Small intestine (tissue), 16 donors: ENCODE data around the gene CLDN22. TPM values are rescaled to one million over a fixed set of nuclear protein-coding genes. Genes with fewer than 3 reads are reported as not detected.

Source experiments
- DNase-seq, 2 donors: peaks; one replicate each; pipeline versions ENCODE4 v3.0.0 to v3.0.0-alpha.2; 2013
- FAIRE-seq: peaks from 2 replicates; lab custom pipeline; 2012; peaks lifted over from hg19 to GRCh38; lab: Jason Lieb, UNC
- H3K27ac ChIP-seq, 3 donors: one replicate each; pipeline ENCODE4 v1.5.1; 2013; ENCODE audit warnings: low read length in 2 of 3, mild to moderate bottlenecking in 2 of 3, control low read depth in 1 of 3, inconsistent platforms in 1 of 3, low read depth in 1 of 3, moderate library complexity in 1 of 3
- H3K27me3 ChIP-seq, 3 donors: one replicate each; pipeline ENCODE4 v1.6.1; 2013; ENCODE audit warnings: low read length in 3 of 3, inconsistent platforms in 1 of 3; ENCODE audit not compliant: control insufficient read depth in 3 of 3, insufficient read depth in 3 of 3
- H3K36me3 ChIP-seq, 3 donors: one replicate each; pipeline ENCODE4 v1.6.1; 2013; ENCODE audit warnings: low read length in 3 of 3, inconsistent platforms in 1 of 3, low read depth in 1 of 3, mild to moderate bottlenecking in 1 of 3, moderate library complexity in 1 of 3; ENCODE audit not compliant: control insufficient read depth in 3 of 3, insufficient read depth in 2 of 3
- H3K4me1 ChIP-seq, 3 donors: one replicate each; pipeline ENCODE4 v1.6.1; 2013; ENCODE audit warnings: low read length in 2 of 3, inconsistent platforms in 1 of 3, low read depth in 1 of 3, mild to moderate bottlenecking in 1 of 3, moderate library complexity in 1 of 3; ENCODE audit not compliant: control insufficient read depth in 3 of 3, insufficient read depth in 2 of 3
- H3K4me3 ChIP-seq, 3 donors: one replicate each; pipeline ENCODE4 v1.5.1; 2013; ENCODE audit warnings: low read length in 3 of 3, control low read depth in 1 of 3, inconsistent platforms in 1 of 3, low read depth in 1 of 3, mild to moderate bottlenecking in 1 of 3, moderate library complexity in 1 of 3
- H3K9me3 ChIP-seq, 2 donors: one replicate each; pipeline ENCODE4 v1.6.1; 2013; ENCODE audit warnings: low read depth in 1 of 2, low read length in 1 of 2; ENCODE audit not compliant: control insufficient read depth in 2 of 2, insufficient read depth in 1 of 2
- WGBS, 3 donors: extraction: QIAGEN DNeasy Blood & Tissue Kit; methylation state at CpG; one replicate each; pipeline ENCODE4 v1.1.7; 2013; 5-methylcytosine and 5-hydroxymethylcytosine counted together
- long read RNA-seq, 10 donors: transcript quantifications; one replicate each; lab custom pipeline, GENCODE V29; 2026
- polyA plus RNA-seq, 4 donors: library from polyadenylated mRNA; stranded (reverse) in 3 of 4; unstranded in 1 of 4; fragments of 200-250 nt in 3 of 4; fragments of 120-200 nt in 1 of 4; gene quantifications; one replicate each; pipeline versions ENCODE4 v1.2.1 to v1.2.3, GENCODE V29; 2013
- donor health status: healthy with polysubstance abuse.
- donor health status: control.
- donor health status: control.
- donor health status: Bipolar disorder and iron deficiency.
- donor health status: healthy.

Gene CLDN22
- under 1 TPM in 2 of 4 donors, not detected in 2; 0.03 to 0.06 TPM for polyA plus RNA-seq
- long read RNA-seq, donor 1, transcript CLDN22-201 (1 exons, 2,581 nt) = major isoform, 18 of 18 reads
- long read RNA-seq, donor 1, partial matches to known transcripts = 0 of 18 reads
- long read RNA-seq, donor 1, other reads (novel, unspliced or antisense) = 0 of 18 reads
- long read RNA-seq, donor 2, transcript CLDN22-201 (1 exons, 2,581 nt) = major isoform, 12 of 12 reads
- long read RNA-seq, donor 2, partial matches to known transcripts = 0 of 12 reads
- long read RNA-seq, donor 2, other reads (novel, unspliced or antisense) = 0 of 12 reads
- long read RNA-seq, donor 3, transcript CLDN22-201 (1 exons, 2,581 nt) = major isoform, 31 of 31 reads
- long read RNA-seq, donor 3, partial matches to known transcripts = 0 of 31 reads
- long read RNA-seq, donor 3, other reads (novel, unspliced or antisense) = 0 of 31 reads
- long read RNA-seq, donor 4, partial matches to known transcripts = 0 of 1 reads
- long read RNA-seq, donor 4, other reads (novel, unspliced or antisense) = 0 of 1 reads
- long read RNA-seq, donor 5, transcript CLDN22-201 (1 exons, 2,581 nt) = major isoform, 19 of 19 reads
- long read RNA-seq, donor 5, partial matches to known transcripts = 0 of 19 reads
- long read RNA-seq, donor 5, other reads (novel, unspliced or antisense) = 0 of 19 reads
- long read RNA-seq, donor 6, transcript CLDN22-201 (1 exons, 2,581 nt) = major isoform, 19 of 19 reads
- long read RNA-seq, donor 6, partial matches to known transcripts = 0 of 19 reads
- long read RNA-seq, donor 6, other reads (novel, unspliced or antisense) = 0 of 19 reads
- long read RNA-seq, donor 7, transcript CLDN22-201 (1 exons, 2,581 nt) = major isoform, 112 of 112 reads
- long read RNA-seq, donor 7, partial matches to known transcripts = 0 of 112 reads
- long read RNA-seq, donor 7, other reads (novel, unspliced or antisense) = 0 of 112 reads
- long read RNA-seq, donor 8, partial matches to known transcripts = 0 of 2 reads
- long read RNA-seq, donor 8, other reads (novel, unspliced or antisense) = 0 of 2 reads
- long read RNA-seq, donor 9, transcript CLDN22-201 (1 exons, 2,581 nt) = major isoform, 6 of 6 reads
- long read RNA-seq, donor 9, partial matches to known transcripts = 0 of 6 reads
- long read RNA-seq, donor 9, other reads (novel, unspliced or antisense) = 0 of 6 reads
- long read RNA-seq, donor 10, transcript CLDN22-201 (1 exons, 2,581 nt) = major isoform, 24 of 24 reads
- long read RNA-seq, donor 10, partial matches to known transcripts = 0 of 24 reads
- long read RNA-seq, donor 10, other reads (novel, unspliced or antisense) = 0 of 24 reads

DNA sequence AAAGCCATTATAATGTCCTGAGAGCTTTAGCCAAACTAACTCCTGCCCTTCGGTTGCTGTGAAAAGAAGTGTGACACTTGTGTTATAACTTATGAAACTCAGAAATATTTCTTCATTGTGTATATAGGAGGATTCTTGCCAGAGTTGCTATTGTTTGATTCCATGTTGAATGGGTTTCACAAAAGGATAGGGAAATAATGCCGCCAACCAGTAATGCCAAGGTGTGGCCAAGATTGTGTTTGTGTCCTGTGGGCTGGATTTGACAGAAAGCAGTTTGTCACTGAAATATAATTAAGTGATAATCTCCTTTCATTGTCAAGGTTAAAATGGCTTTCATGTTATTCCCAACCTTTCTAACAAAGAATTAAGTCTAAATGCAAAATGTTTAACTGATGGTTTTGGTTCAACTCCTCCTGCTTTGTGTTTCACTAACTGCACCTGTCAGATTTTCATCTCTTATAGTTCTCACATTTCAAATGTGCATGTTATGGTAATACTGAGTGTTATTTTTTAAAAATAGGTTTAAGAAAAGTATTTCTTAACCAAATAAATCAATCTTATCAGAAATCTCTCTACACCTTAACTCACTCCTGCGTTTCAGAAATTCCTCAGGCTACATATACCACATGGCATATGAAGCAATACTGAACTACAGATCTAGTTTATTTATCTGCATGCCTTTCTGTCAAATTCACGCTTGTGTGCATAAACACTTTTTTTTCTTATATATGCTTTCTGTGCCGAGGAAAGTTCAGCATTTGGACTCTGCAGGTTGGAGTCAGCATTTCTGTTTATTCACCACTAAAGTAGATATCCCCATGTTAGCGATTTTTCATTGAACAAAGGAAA is at the start of gene CLDN22:
CLDN22 (minus strand) TSS at position 66 of the 849 bp plus-strand sequence; CDS start at position 8, 58 bp downstream.
- 69 to 79% (median 77%) methylated on average over 6 of the region's 6 CpGs for WGBS, 3 donors
- Histone ChIP-seq H3K4me3 (no peak within 1 kb of the TSS), H3K9me3 (no peaks in the 10 kb centered on the region), H3K4me1 (peaks cover 0 to 4% (median 0%) of the 10 kb centered on the region in 3 donors), H3K36me3 (peaks cover 0 to 10% (median 0%) of the 10 kb centered on the region in 3 donors), H3K27me3 (no peaks in the 10 kb centered on the region), H3K27ac (no peak within 1 kb of the TSS)
- FAIRE-seq = no peak
- peak in 1 of 2 donors; percentile 26 for DNase-seq

DNA sequence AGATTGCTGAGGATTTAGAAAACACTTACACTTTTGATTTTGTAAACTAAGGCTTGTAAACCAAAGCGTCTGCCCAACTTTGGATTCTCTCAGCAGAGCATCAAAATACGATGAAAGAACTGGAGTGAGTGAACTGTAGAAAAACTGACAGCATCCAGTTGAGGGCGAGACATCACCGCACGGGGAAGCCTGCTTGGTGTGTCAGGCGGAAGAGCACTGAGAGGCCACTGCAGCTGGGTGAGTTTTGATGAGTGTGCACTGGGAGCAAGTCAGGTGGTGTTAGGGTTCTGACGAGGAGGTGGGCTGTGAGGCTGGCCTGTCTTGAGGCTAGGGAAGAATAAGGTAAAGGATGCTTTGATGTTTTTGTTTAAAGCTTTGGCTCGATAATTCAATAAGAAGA is 49.0 kb upstream of the CLDN22 start:
- H3K4me1 ChIP-seq = peaks cover 0 to 10% (median 0%) of the 10 kb centered on the region in 3 donors
- FAIRE-seq (no peak), DNase-seq (no peak)
- no peak overlapping the region for H3K27ac ChIP-seq
- WGBS, 3 donors = 76 to 82% (median 80%) methylated on average over 8 of the region's 8 CpGs
- no peaks in the 10 kb centered on the region for H3K36me3 ChIP-seq
- peaks cover 0 to 4% of the 10 kb centered on the region in 2 donors for H3K9me3 ChIP-seq
- H3K4me3 ChIP-seq = no peak overlapping the region
- no peaks in the 10 kb centered on the region for H3K27me3 ChIP-seq

DNA sequence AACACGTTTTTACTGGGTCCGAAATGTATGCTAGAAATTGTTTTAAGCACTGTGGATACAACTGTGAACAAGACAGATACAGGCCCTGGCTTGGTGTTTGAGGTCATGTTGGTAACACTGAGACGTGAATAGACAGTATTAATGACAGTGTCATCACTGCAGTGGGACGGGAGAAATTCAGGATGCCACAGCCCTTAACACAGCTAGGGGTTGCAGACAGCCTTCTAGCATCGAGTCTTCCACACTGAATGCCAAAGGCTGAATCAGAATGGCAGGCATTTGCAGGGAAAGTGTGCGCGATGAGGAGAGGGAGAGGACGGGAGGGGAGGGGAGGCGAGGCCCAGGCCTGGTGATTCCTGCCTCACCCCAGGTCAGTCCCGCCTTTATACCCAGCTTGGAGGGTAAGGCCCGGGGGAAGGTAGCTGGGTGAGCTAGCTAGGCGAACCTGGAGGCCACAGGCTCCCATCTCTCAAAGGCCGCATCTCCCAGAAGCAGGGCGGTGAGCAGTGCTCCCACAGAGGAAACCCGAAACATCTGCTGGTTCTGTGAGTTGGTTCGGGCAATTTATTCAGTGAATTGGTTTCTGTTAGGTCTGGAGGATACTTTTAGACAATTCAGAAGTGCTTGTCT is 46.2 kb upstream of the CLDN22 start:
- Histone ChIP-seq H3K9me3 (no peaks in the 10 kb centered on the region), H3K4me1 (peaks cover 0 to 10% (median 0%) of the 10 kb centered on the region in 3 donors), H3K27me3 (no peaks in the 10 kb centered on the region), H3K36me3 (no peaks in the 10 kb centered on the region), H3K4me3 (no peak overlapping the region), H3K27ac (no peak overlapping the region)
- 80 to 90% (median 89%) methylated on average over 16 of the region's 16 CpGs for WGBS, 3 donors
- FAIRE-seq = no peak
- no peak for DNase-seq

DNA sequence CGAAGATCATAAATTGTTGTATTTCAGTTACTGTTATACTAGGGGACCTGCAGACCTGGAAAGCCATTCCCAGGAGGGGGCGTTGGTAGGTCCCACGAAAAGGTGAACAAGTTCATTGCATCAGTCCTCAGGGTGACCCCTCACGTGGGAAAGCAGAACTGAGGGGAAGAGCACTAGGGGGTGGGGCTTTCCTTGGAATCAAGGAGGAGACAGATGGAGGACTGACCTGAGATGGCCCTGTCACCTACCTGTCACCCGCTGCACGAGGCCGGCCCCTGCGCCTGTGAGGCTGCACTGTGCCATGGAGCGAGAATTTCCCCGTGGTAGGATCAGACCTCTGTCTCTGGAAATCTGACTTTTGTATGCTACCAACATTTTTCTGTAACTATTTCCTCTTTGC is 43.9 kb upstream of the CLDN22 start:
- no peak overlapping the region for H3K4me3 ChIP-seq
- WGBS, 3 donors = 66 to 74% (median 73%) methylated on average over 10 of the region's 10 CpGs
- no peak for DNase-seq
- peaks cover 0 to 10% (median 0%) of the 10 kb centered on the region in 3 donors for H3K4me1 ChIP-seq
- H3K9me3 ChIP-seq = no peaks in the 10 kb centered on the region
- no peak overlapping the region for H3K27ac ChIP-seq
- H3K36me3 ChIP-seq = no peaks in the 10 kb centered on the region
- no peak for FAIRE-seq
- no peaks in the 10 kb centered on the region for H3K27me3 ChIP-seq

DNA sequence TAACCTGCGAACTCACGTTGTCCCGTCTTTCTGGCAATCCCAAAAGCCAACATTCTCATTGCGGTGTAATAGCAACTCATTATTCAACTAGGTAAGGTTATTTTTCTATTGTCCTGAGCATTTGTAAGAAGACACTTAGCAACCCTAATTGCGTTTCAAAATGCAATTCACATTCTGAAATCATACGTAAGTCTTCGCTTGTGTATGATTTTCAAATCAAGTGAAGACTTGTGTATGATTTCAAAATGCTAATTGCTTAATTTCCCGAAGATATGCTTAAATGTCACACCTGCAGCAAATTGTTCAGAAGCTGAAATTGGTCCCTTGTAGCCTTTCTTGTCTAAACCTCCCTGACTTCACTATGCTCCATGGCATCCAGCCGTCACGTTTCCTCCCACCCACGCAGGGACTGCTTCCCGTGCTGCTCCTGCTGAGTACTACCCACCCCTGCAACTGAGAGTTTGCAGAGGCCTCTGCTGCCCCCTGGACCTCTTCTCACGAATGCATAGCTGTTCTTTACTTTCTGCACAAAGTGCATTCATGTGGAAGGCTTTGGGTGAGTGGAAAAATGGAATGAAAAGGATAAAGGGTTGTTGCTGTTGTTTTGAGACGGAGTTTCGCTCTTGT is 43.0 kb upstream of the CLDN22 start:
- Histone ChIP-seq H3K27ac (no peak overlapping the region), H3K4me3 (no peak overlapping the region), H3K9me3 (no peaks in the 10 kb centered on the region), H3K36me3 (no peaks in the 10 kb centered on the region), H3K27me3 (no peaks in the 10 kb centered on the region), H3K4me1 (peaks cover 0 to 10% (median 0%) of the 10 kb centered on the region in 3 donors)
- DNase-seq = no peak
- no peak for FAIRE-seq
- WGBS, 3 donors = 72 to 75% (median 73%) methylated on average over 15 of the region's 15 CpGs

DNA sequence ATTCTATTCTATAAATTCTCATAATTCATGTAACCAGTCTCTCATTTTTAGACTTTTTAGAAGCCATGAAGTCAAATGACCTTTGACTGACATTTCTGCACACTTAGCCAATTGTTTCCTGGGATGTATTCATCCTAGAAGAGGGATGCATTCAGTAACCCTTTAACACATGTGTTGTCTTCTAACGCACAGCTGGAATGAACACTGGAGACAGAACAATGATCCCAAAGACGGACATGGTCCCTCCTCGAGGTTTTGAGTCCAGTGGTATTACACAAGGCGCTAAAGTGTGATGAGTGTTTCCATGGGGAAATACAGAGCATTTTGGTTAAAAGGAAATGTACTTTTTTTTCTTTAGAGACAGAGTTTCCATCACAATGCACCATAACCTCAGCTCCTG is 42.0 kb upstream of the CLDN22 start:
- WGBS, 3 donors = 89 to 95% (median 91%) methylated on average over 4 of the region's 4 CpGs
- no peak for FAIRE-seq
- H3K36me3 ChIP-seq = no peaks in the 10 kb centered on the region
- H3K27me3 ChIP-seq = no peaks in the 10 kb centered on the region
- no peak overlapping the region for H3K4me3 ChIP-seq
- H3K4me1 ChIP-seq = peaks cover 0 to 10% (median 0%) of the 10 kb centered on the region in 3 donors
- H3K9me3 ChIP-seq = no peaks in the 10 kb centered on the region
- DNase-seq = no peak
- no peak overlapping the region for H3K27ac ChIP-seq
